Smooth muscle cell (in vitro differentiated cells): ENCODE measurements around the gene TSPAN1. TPM values are rescaled to one million over a fixed set of nuclear protein-coding genes. Genes with fewer than 3 reads are reported as not detected.

Experiments
- DNase-seq: peaks from one replicate; lab custom pipeline; 2025; ENCODE audit not compliant: unreplicated experiment; lab: John Stamatoyannopoulos, UW
- H2AFZ ChIP-seq: fragments of 200-600 bp; sonication (generic); 2 replicates; pipeline ENCODE4 v1.6.0; 2016; ENCODE audit warnings: antibody characterized with exemption, low read depth, mild to moderate bottlenecking
- H3F3A ChIP-seq: fragments of 200-600 bp; sonication (generic); 2 replicates; pipeline ENCODE4 v1.6.0; 2017; ENCODE audit warnings: antibody characterized with exemption, low read depth
- H3K27ac ChIP-seq: fragments of 200-600 bp; sonication (generic); 2 replicates; pipeline ENCODE4 v1.5.1; 2016; ENCODE audit warnings: low read depth, mild to moderate bottlenecking
- H3K27me3 ChIP-seq: fragments of 200-600 bp; sonication (generic); 2 replicates; pipeline ENCODE4 v1.6.1; 2016; ENCODE audit warnings: low read depth, mild to moderate bottlenecking
- H3K36me3 ChIP-seq: fragments of 200-600 bp; sonication (generic); 2 replicates; pipeline ENCODE4 v1.5.1; 2016; ENCODE audit warnings: low read depth
- H3K4me1 ChIP-seq: fragments of 200-600 bp; sonication (generic); 2 replicates; pipeline ENCODE4 v1.5.1; 2016; ENCODE audit warnings: low read depth
- H3K4me2 ChIP-seq: fragments of 200-600 bp; sonication (generic); 2 replicates; pipeline ENCODE4 v1.6.0; 2016; ENCODE audit warnings: mild to moderate bottlenecking
- H3K4me3 ChIP-seq: fragments of 200-600 bp; sonication (generic); 2 replicates; pipeline ENCODE4 v1.5.1; 2016; ENCODE audit warnings: mild to moderate bottlenecking
- H3K79me2 ChIP-seq: fragments of 200-600 bp; sonication (generic); 2 replicates; pipeline ENCODE4 v1.6.0; 2016; ENCODE audit warnings: low read depth, mild to moderate bottlenecking
- H3K9ac ChIP-seq: fragments of 200-600 bp; sonication (generic); 2 replicates; pipeline ENCODE4 v1.6.0; 2016; ENCODE audit warnings: low read depth
- H3K9me3 ChIP-seq: fragments of 200-600 bp; sonication (generic); replicated peaks from 2 replicates; pipeline ENCODE4 v1.5.1; 2016; ENCODE audit warnings: low read depth
- H4K20me1 ChIP-seq: fragments of 200-600 bp; sonication (generic); 2 replicates; pipeline ENCODE4 v1.6.0; 2016; ENCODE audit warnings: low read depth
- CTCF ChIP-seq: fragments of 200-600 bp; sonication (generic); IDR thresholded peaks from 2 replicates; pipeline ENCODE4 v1.5.1; 2017; ENCODE audit warnings: borderline replicate concordance, mild to moderate bottlenecking, antibody characterized with exemption; ENCODE audit not compliant: insufficient read depth, poor library complexity, severe bottlenecking
- WGBS: methylation state at CpG from one replicate; pipeline ENCODE4 v1.1.7; 2016; ENCODE audit warnings: low lambda C conversion rate; 5-methylcytosine and 5-hydroxymethylcytosine counted together
- polyA plus RNA-seq: library from polyadenylated mRNA; unstranded; fragments of >200 nt; fragmentation: Nextera tagmentation; extraction: Ambion mirVana; gene quantifications from 2 replicates; pipeline ENCODE4 v1.2.1, GENCODE V29; 2016
- total RNA-seq: library from RNA; depleted of rRNA; stranded (reverse); fragments of >200 nt; gene quantifications from 2 replicates; pipeline ENCODE4 v1.2.3, GENCODE V29; 2014

TSPAN1 gene
- total and polyA plus RNA-seq, 2 experiments from 2014 or later: 1.7 to 2.4 TPM

DNA sequence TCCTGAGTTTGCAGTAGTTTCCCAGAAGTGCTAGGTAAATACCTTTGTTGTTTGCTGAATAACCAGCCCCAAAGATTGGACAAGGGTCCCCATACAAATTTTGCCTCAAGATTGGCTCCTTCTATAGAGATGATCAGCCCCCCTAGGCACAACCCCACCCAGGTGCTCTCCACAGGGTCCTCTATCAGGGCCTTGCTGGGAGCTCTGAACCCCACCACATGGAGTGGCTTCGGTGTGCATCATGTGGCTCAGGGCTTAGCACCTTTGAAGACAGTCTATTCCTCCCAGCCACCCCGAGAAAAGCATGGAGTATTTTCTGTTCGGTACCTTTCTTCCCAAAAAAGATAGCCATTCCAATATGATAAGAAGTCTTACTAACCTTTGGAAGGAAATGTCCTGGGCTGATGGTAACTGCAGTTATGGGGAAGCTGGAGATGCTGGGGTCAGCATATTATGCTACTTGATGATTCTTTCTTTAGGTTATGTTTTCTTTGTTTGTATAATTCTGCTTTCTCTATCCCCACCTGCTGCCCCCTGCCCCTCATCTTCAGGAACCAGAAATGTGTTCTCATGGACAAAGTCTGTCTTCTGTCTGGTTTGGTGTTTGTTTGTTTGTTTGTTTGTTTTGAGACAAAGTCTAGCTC is 5.0 kb upstream of the TSPAN1 start:
- Histone ChIP-seq H3K4me1 (peaks cover 13% of the 10 kb centered on the region), H3K4me3 (no peak overlapping the region), H4K20me1 (no peaks in the 10 kb centered on the region), H3K36me3 (no peaks in the 10 kb centered on the region), H3K9ac (no peak overlapping the region), H3K27me3 (no peaks in the 10 kb centered on the region), H3F3A (no peaks in the 10 kb centered on the region), H3K9me3 (no peaks in the 10 kb centered on the region), H3K4me2 (no peak overlapping the region), H2AFZ (no peak overlapping the region), H3K79me2 (no peaks in the 10 kb centered on the region), H3K27ac (no peak overlapping the region)
- no peak for TF ChIP-seq CTCF
- DNase-seq: no peak
- 96% methylated on average over 3 of the region's 3 CpGs for WGBS

GRCh38 chr1:46171351-46171750 is 3.5 kb upstream of the TSPAN1 start:
- H3K4me2 ChIP-seq: no peak overlapping the region
- no peak for TF ChIP-seq CTCF
- 86% methylated on average over 8 of the region's 8 CpGs for WGBS

GRCh38 chr1:46171871-46172270 is 3.0 kb upstream of the TSPAN1 start:
- H3K4me1 ChIP-seq: peaks cover 13% of the 10 kb centered on the region
- TF ChIP-seq CTCF: no peak
- no peak overlapping the region for H3K27ac ChIP-seq
- H3K4me2 ChIP-seq: no peak overlapping the region
- no peaks in the 10 kb centered on the region for H3K79me2 ChIP-seq
- DNase-seq: no peak
- no peak overlapping the region for H2AFZ ChIP-seq
- H3F3A ChIP-seq: no peaks in the 10 kb centered on the region
- H3K9ac ChIP-seq: no peak overlapping the region
- 56% methylated on average over 6 of the region's 6 CpGs for WGBS
- H3K9me3 ChIP-seq: no peaks in the 10 kb centered on the region
- no peaks in the 10 kb centered on the region for H4K20me1 ChIP-seq
- no peaks in the 10 kb centered on the region for H3K27me3 ChIP-seq
- no peaks in the 10 kb centered on the region for H3K36me3 ChIP-seq
- no peak overlapping the region for H3K4me3 ChIP-seq

More at GRCh38 chr1:46171351-46171750, 3.5 kb upstream of the TSPAN1 start:
- no peaks in the 10 kb centered on the region for H4K20me1 ChIP-seq
- H3F3A ChIP-seq: no peaks in the 10 kb centered on the region
- no peaks in the 10 kb centered on the region for H3K36me3 ChIP-seq
- H3K4me3 ChIP-seq: no peak overlapping the region
- H3K27ac ChIP-seq: no peak overlapping the region
- no peaks in the 10 kb centered on the region for H3K9me3 ChIP-seq
- peaks cover 13% of the 10 kb centered on the region for H3K4me1 ChIP-seq
- no peak overlapping the region for H3K9ac ChIP-seq
- no peak for DNase-seq
- no peaks in the 10 kb centered on the region for H3K27me3 ChIP-seq
- no peak overlapping the region for H2AFZ ChIP-seq
- H3K79me2 ChIP-seq: no peaks in the 10 kb centered on the region

GRCh38 chr1:46172321-46172720 is 2.6 kb upstream of the TSPAN1 start:
- H3F3A ChIP-seq: no peaks in the 10 kb centered on the region
- 91% methylated on average over 4 of the region's 4 CpGs for WGBS
- no peak for TF ChIP-seq CTCF
- no peaks in the 10 kb centered on the region for H3K36me3 ChIP-seq
- H3K4me1 ChIP-seq: peaks cover 13% of the 10 kb centered on the region
- DNase-seq: no peak
- H3K27ac ChIP-seq: no peak overlapping the region
- no peak overlapping the region for H3K4me2 ChIP-seq
- H3K79me2 ChIP-seq: no peaks in the 10 kb centered on the region
- no peak overlapping the region for H2AFZ ChIP-seq
- H3K9me3 ChIP-seq: no peaks in the 10 kb centered on the region
- H3K4me3 ChIP-seq: no peak overlapping the region
- H3K27me3 ChIP-seq: no peaks in the 10 kb centered on the region
- no peak overlapping the region for H3K9ac ChIP-seq
- no peaks in the 10 kb centered on the region for H4K20me1 ChIP-seq
